ENCODE data around the gene ZNF557.

The ZNF557 gene

GRCh38 chr19:7112675-7113074, 43.2 kb downstream of the ZNF557 start:
- TF ChIP-seq CTCF (IDR thresholded peaks at IDR 0.05) = no peak
- H3K4me3 ChIP-seq = no peak overlapping the region
- no peak for DNase-seq (ENCODE audit: low spot score)
- H3K27ac ChIP-seq = no peak overlapping the region

- Histone ChIP-seq H3K27ac (no peak overlapping the region), H3K4me3 (no peak overlapping the region)
- no peak for TF ChIP-seq CTCF (IDR thresholded peaks at IDR 0.05)
- no peak for DNase-seq (ENCODE audit: low spot score)
Observed at GRCh38 chr19:7113233-7113632, 43.7 kb downstream of the ZNF557 start.

- DNase-seq (ENCODE audit: low spot score) = no peak
- no peak for TF ChIP-seq CTCF (IDR thresholded peaks at IDR 0.05)
- no peak overlapping the region for H3K27ac ChIP-seq
- H3K4me3 ChIP-seq = no peak overlapping the region
Observed at GRCh38 chr19:7115721-7116120, 46.2 kb downstream of the ZNF557 start.

GRCh38 chr19:7117248-7117647, 47.7 kb downstream of the ZNF557 start:
- Histone ChIP-seq H3K27ac (no peak overlapping the region), H3K4me3 (no peak overlapping the region)
- DNase-seq (ENCODE audit: low spot score) = no peak
- no peak for TF ChIP-seq CTCF (IDR thresholded peaks at IDR 0.05)

GRCh38 chr19:7119582-7119981, 50.1 kb downstream of the ZNF557 start:
- no peak for TF ChIP-seq CTCF (IDR thresholded peaks at IDR 0.05)
- Histone ChIP-seq H3K27ac (no peak overlapping the region), H3K4me3 (no peak overlapping the region)
- DNase-seq (ENCODE audit: low spot score) = no peak

GRCh38 chr19:7120499-7120898, 51.0 kb downstream of the ZNF557 start:
- no peak for TF ChIP-seq CTCF (IDR thresholded peaks at IDR 0.05)
- no peak for DNase-seq (ENCODE audit: low spot score)
- Histone ChIP-seq H3K4me3 (no peak overlapping the region), H3K27ac (no peak overlapping the region)

- TF ChIP-seq CTCF (IDR thresholded peaks at IDR 0.05) = no peak
- no peak overlapping the region for H3K27ac ChIP-seq
- DNase-seq (ENCODE audit: low spot score) = no peak
- no peak overlapping the region for H3K4me3 ChIP-seq
Observed at GRCh38 chr19:7122701-7123100, 53.2 kb downstream of the ZNF557 start.
